Suprapubic skin (tissue), 4 donors: ENCODE results near the gene CDC42SE1.

Experiments used
- EP300 ChIP-seq: sonication (generic); formaldehyde crosslinking; IDR thresholded peaks from one replicate; pipeline ENCODE4 v1.6.1; 2017; ENCODE audit warnings: antibody characterized with exemption
- POLR2A ChIP-seq, 2 donors: fragments of 450-650 bp; IDR thresholded peaks; one replicate each; pipeline ENCODE4 v1.6.1; 2017; ENCODE audit warnings: antibody characterized with exemption in 2 of 2, mild to moderate bottlenecking in 2 of 2, moderate library complexity in 2 of 2
- POLR2AphosphoS5 ChIP-seq, 3 donors: sonication (generic); formaldehyde crosslinking; IDR thresholded peaks; one replicate each; pipeline ENCODE4 v1.6.1; 2017; ENCODE audit warnings: antibody characterized with exemption in 3 of 3
- TF ChIP-seq, protein P1 (sequence below), 2 donors: fragments of 200-600 bp in 1 of 2; fragments of 450-650 bp in 1 of 2; sonication (generic) in 1 of 2; IDR thresholded peaks; one replicate each; pipeline ENCODE4 v1.5.1; 2016 to 2019; ENCODE audit warnings: antibody characterized with exemption in 2 of 2, mild to moderate bottlenecking in 1 of 2, moderate library complexity in 1 of 2

DNA sequence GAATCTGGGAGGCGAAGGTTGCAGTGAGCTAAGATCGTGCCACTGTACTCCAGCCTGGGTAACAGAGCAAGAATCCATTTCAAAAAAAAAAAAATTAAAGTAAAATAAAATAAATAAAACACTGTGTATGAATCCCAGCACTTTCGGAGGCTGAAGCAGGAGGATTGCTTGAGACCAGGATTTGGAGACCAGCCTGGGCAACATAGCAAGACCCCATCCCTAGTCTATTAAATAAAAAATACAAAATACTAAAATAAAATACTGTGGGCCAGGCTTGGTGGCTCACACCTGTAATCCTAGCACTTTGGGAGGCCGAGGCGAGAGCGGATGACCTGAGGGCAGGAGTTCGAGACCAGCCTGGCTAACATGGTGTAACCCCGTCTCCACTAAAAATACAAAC is 27.3 kb downstream of the CDC42SE1 start:
- TF ChIP-seq, protein P1, sequence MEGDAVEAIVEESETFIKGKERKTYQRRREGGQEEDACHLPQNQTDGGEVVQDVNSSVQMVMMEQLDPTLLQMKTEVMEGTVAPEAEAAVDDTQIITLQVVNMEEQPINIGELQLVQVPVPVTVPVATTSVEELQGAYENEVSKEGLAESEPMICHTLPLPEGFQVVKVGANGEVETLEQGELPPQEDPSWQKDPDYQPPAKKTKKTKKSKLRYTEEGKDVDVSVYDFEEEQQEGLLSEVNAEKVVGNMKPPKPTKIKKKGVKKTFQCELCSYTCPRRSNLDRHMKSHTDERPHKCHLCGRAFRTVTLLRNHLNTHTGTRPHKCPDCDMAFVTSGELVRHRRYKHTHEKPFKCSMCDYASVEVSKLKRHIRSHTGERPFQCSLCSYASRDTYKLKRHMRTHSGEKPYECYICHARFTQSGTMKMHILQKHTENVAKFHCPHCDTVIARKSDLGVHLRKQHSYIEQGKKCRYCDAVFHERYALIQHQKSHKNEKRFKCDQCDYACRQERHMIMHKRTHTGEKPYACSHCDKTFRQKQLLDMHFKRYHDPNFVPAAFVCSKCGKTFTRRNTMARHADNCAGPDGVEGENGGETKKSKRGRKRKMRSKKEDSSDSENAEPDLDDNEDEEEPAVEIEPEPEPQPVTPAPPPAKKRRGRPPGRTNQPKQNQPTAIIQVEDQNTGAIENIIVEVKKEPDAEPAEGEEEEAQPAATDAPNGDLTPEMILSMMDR (IDR thresholded peaks at IDR 0.05), result no peak
- TF ChIP-seq POLR2AphosphoS5 (IDR thresholded peaks at IDR 0.05) (no peak), POLR2A (IDR thresholded peaks at IDR 0.05) (no peak), EP300 (no peak)
